IPS-NIHi7 (cell line): ENCODE measurements around the gene SGMS1.
A peak's percentile ranks its signal among the peaks of the same experiment; 100 is the strongest.
"Not testable (repeated sequence)": the region's sequence is repeated elsewhere in the genome, so short reads cannot be mapped to it uniquely, and the experiment has no call there.

ENCODE experiments used
- DNase-seq: peaks from one replicate; pipeline ENCODE4 v3.0.0; 2012; ENCODE audit warnings: mixed read lengths; ENCODE audit errors: extremely low spot score

The SGMS1 gene

DNA sequence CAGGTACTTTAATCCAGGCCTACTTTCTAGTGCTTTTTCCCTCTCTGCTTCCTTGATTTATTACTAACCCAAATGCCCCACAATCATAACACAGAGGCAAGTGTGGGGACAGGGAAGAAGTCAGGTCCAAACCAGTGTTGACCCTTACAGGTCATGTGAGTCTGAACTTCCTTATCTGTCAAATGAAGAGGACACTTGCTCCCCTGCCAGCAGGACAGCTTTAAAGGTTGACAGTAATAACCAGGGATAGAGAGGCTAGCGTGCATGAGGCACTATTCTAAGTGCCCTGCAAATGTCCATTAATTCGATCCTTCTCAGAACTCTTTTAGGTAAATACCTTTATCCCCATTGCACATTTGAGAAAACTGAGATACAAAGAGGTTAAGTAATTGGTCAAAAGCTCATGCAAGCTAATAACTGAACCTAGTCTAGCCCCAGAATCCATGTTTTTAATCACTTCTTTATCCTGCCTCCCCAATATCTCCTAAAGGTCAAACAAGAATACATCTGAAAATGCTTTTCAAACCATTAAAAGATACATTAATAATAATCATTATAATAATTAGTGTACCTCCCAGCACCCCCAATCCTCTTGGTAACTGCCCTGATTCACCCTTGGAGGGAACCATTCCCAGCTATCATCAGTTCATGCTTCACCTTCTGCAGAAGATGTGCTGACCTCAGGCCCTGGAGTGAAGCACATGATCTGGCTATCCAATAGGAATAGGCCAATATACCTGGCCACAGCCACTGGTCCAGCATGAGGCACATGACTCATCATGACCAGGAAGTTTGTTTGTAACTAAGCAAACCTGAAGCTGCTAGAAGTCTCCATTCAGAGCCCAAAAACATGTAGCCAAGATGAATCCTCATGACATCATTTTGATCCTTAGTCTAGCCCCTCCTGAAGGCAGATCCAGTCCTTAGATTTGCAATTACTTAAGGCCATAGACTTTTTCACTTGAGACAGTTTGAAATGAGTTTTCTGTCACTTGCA, 40.7 kb downstream of the SGMS1 start:
- DNase-seq = no peak

DNA sequence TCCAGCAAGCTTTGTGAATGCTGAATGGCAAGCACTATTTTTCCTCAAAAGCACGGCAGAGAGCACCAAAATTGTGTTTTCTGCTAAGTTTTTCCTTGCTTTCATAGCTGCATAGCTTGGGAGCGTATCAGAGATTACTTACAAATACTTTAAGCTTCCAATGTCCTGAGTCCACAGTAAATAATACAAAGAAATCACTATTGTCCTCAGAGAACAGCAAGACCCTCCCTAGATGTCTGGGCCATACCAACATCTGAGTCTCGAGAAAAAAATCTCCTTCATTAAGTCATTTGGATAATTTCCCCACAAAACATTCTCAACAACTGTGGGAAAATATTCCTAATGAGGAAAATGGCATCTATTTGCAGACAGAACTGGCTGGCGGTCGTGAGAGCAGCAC, 41.7 kb downstream of the SGMS1 start:
- no peak for DNase-seq

DNA sequence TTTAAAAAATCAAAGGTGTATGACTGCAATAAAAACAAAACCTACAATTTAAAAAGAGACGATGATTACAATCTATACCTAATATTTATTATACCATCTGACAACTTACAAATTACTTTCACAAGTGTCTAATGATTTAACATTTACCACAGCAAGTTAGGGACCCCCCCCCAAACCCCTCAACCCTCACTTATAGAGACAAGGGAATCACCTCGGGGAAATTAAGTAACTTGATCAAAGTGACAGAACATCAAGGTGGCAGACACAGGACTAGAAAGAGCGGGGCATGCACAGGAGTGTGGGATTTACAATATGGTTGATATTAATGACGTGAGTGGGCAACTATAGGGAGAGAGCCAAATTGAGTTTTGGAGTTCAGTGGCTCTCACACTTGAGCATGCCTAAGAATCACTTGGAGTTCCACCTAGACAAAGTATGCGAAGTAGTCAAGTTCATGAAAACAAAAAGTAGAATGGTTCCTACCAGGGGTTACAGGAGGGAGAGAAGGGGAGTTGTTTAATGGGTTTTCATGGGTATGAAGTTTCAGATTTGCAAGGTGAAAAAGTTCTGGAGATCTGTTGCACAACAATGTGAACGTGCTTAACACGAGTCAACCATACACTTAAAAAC, 43.4 kb downstream of the SGMS1 start:
- DNase-seq = no peak

DNA sequence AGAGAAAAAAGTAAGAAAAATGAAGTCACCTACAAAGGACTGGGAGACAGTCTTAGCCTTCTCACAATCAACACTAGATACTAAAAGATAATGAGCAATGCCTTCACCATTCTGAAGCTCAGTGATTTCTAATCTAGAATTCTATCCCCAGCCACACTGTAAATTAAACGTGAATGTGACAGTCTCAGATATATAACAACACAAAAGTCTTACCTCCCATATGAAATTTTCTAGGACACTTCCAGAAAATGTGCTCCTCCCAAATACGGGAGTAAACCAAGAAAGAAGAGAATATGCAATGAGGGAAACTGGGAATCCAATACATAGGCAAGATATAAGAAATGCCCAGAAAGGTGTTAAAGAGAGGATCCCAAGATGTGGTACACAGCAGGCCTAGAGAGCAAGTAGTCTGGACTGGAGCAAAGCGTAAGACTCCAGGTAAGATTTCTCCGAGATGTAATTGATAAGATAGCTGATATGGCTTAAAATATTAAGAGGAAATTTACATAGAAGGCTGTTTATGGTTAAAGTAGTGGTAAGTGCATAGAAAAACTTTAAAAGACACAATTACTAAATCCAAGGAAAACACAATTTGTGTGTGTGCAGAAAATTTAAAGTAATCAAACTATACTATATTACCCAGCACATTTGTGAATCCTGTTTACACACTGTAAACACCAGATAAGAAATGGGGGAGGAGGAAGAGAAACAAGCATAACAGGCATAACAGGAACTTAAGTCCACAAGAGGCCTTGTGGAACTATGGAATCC, 44.1 kb downstream of the SGMS1 start:
- no peak for DNase-seq

DNA sequence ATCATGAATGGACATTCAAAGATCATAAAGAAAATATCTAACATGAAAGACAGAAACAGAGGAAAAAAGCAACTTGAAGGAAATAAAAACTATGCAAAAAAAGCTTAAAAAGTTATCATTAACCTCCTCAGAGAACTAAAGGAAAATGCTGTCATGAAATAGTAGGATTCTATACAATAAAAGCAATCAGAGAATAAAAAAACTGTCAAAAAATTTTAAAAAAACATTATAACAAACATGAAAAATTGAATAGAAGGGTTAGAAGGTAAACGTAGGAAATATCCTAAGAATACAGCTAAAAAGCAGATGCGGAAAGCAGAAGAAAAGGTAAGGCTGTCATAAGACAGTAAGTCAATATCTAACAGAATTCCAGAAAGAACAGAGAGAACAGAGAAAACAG, 44.8 kb downstream of the SGMS1 start:
- no peak for DNase-seq

DNA sequence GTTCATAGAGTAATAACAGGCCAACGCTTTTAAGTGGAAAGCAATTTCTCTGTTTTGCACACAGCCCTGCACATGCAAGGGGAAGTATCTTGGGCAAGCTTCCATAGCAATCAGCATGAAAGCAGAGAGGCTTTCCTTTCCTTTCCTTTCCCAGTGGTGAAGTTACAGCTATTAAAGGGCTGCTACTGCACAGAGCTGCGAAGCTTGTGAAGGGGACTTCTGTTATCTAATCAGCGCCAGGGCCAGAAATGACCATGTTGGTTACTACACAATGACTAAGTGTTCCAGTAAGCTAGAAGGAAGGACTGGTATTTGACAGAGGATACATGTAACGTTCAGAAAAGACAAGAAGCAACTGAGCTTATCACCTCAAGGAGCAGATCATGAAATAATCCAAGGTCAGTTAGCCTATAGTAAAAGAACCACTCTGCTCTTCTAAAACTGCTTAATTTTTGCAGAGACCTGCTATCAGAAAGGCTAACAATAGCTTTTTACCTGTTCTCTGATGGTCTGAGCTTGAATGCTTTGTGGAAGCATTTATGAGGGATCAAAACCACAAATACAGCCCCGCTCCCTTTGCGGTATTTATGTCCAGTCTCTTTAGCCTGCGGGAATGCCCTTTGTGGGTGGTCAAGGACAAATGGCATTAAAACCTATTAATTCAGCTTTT, 45.9 kb downstream of the SGMS1 start:
- DNase-seq = no peak

DNA sequence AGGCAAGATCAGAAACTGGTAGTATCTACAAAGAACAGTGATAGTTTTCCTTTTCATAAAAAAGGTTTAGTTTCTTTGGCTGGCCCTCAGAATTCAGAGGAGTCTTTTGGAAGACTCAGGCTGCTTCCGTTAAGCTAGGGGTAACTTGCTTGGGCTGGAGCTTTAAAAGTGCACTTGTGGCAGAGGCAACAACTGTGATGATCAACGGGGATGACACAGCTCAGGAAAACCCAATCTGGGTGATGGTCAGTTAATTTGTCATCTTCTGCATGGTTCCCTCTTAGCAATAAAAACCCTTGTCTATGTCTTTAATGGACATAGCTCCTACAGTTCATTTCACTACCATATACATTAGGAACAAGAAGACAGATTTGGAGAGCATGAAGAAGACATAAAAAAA, 46.7 kb downstream of the SGMS1 start:
- DNase-seq = no peak

DNA sequence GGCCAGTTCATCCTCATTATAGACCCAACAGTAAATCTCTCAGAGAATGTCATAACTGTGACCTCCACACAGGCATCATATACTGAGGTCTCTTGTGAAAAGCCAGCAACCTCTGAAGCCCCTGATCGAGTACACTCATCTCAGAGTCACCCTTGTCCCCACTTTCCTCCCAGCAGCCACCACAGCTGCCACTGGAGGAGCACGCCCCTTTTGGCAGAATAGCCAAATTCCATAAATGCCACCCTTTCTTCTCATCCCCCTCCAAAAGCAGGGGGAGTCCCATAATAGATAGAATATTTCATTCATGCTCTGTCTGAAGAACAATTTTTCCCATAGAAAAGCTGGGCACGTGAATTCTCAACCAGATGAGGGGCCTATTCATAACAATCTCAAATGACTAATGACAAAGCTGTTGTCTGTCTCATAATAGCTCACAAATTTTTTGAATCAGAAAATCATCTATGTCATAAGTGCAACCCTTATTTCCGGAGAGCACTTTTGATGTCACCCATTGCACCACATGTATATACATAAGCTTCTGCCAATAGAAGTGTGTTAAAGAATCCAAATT, 47.4 kb downstream of the SGMS1 start:
- no peak for DNase-seq

DNA sequence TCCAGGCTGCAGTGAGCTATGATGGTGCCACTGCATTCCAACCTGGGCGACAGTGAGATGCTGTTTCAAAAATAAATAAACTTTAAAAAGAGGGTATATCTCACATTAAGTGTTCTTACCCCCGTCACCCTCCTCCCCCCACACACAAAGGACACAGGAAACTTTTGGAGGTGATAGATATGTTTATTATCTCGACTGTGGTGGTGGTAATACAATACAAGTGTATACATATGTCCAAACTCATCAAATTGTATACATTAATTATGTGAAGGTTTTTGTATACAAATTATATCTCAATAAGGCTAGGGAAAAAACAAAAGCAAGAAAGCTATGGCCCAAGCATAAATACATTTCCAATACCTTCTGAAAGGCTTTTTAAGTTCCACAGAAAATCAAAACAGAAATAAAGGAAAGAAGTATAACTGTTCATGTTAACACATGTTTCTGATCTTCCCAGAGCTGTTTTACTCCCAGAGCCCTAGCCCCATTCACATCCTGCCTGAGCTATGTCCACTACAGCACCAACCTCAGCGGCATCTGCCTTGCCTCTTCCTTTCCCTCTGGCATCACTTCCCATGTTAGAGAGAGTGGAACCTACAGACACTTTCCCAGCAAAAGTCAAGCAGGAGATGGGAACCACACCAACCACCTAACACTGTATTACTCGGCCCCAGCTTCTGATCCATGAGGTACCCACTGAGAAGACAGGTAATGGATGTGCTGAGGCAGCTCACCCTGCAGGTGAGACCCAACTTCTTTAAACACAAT, 48.1 kb downstream of the SGMS1 start:
- no peak for DNase-seq

DNA sequence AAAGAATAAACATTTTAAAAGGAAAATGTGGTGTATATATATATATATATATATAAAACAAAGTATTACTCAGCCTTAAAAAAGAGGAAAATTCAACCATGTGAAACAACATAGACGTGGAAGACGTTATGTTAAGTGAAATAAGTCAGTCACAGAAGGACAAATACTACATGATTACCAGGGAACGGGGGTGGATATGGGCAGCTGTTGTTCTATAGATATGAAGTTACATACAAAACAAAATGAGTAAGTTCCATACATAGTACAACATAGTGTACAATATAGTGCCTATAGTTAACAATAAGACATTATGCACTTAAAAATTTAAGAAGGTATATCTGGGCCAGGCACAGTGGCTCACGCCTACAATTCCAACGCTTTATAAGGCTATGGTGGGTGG, 48.8 kb downstream of the SGMS1 start:
- DNase-seq = no peak

DNA sequence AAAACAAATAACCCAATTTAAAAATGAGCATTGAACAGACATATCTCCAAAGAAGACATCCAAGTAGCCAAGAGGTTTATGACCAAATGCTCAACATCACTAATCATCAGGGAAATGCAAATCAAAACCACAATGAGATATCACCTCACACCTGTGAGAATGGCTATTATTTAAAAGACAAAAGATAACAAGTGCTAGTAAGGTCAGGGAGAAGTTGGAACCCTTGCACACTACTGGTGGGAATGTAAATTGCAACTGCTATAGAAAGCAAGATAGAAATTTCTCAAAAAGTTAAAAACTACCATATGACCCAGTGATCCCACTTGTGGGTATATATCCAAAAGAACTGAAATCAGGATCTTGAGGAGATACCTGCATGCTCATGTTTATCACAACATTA, 49.5 kb downstream of the SGMS1 start:
- DNase-seq = no peak

DNA sequence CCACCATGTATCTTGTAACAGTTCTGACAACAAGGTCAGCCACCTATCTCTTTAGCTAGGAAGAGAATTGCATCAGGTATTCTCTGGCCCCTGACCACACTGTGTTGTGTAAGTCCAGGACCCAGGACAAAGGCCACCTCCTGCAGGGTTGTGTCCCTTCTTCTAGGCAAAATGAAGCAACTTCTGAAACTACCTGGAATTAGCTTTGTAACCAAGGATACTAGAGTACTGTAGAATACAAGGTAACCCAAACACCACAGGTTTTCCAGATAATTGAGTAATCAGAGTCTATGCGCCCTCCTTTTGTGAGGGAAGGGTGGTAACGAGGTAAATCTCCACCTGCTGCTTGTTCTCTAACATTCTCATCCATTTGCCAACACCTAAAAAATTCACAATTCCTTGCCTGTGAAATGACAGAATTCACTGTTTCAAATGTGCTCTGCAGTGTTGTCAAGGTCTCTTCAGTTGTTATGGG, 51.7 kb downstream of the SGMS1 start:
- DNase-seq = no peak

DNA sequence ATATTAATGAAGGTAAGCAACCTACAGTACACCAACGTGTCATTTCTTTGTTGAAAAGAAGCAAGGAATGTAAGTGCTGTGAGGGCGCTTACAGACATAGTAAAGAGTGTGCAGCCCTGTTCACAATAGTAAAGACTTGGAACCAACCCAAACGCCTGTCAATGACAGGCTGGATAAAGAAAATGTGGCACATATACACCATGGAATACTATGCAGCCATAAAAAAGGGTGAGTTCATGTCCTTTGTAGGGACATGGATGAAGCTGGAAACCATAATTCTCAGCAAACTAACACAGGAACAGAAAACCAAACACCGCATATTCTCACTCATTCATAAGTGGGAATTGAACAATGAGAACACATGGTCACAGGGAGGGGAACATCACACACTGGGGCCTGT, 55.0 kb downstream of the SGMS1 start:
- DNase-seq = not testable (repeated sequence)

DNA sequence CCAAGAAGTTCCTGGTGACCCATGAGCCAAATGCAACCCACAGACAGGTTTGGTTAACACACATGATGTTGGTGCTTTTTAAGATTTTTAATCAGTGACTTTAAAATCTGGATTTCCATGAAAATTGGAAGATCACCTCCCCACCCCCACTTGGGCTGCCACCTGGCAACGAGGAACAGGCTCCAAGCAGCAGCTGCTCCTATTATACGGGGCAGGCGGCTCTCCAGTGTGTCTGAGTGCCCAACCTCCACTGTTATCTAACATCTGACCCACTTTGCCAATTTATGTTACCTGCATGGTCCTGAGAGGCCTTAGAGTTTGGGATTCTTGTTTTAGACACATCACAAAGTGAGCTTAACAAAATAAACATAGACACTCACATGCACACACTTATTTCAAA, 56.4 kb downstream of the SGMS1 start:
- no peak for DNase-seq

DNA sequence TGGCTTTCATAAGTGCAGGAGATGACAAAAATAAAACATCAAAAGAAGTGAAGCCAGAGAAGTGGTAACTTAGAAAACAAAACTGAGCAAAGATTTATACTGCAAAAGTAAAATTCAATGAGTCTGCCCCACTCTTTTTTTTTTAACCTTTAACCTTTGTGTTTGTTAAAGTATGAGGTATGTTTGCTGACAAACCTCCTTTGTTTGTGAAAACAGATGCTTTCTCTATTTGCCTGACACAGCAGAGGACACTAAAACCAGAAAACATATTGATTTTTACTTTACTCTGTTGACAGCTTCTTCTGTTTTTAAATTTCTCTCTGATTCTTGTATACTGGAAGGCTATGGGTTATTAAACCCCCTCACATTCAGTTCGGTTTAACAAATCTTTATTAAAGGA, 57.6 kb downstream of the SGMS1 start:
- DNase-seq = no peak

DNA sequence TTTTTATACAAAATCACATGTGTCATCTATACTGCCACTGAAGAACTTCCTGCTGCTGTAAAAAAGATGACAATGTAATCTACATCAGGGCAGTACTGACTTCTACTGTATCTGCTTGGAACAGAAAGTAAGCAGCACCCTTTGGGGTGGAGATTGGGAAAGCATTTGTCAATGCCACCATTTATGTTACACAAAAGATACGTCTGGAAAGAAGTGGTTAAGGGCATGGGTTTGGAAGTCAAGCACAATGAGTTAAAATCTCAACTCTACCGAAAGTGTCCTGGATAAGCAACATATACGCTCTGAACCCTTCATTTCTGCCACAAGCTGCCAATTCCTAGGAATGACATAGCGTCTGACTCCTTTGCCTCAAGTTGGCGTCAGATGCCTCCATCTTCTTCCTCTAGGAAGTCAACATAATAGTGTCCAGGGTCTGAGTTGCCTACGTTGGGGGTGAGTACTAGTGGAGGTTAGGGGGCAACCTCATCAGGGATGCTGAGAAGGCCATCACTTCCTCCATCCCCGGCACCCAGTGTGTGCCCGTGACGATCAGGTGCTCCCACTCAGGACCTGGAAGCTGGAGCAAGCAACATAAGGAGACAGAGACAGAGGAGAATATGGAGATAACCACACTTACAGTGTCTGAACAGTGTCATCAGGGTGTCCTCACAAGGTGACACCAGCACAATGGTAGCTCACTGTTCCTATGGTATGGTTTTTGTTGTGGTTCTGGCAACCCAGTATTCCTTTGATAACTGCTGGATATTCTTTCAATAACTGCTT, 58.3 kb downstream of the SGMS1 start:
- no peak for DNase-seq

DNA sequence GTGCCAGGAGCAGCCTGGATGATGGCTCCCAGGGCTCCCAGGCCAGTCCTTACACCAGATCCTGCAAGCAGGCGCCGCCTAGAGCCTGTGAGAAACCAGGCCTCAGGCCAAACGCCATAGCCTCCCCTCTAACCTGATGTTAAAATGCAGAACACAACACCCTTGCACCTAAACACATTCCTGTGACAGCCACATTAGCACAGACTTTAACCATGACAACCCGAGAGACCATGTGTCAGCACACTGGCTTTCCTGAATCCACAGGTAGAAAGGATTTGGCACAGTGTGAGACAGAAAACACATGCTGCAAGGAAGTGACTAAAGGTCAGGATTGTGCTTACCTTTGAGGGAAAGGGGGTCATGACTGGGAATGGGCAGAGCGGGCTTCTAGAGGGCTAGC, 59.9 kb downstream of the SGMS1 start:
- peak; percentile 51 for DNase-seq

DNA sequence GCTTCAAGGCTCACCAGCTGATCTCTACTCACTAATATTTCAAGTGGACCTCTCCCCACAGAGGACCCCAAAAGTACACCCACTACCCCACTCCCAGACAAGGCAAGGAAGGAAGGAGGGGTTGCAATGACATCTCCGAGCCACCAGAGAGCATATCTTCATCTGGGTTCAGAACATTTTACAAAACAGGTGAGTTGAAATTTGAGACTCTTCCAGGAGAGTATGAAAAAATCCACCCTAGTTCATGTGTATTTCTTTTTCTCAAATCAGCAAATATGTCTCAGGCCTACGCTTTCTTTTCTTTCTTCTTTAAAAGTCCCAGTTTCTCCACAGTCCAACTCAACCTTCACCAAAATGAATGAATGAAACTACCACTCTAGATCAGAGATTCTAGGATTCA, 61.9 kb downstream of the SGMS1 start:
- no peak for DNase-seq

DNA sequence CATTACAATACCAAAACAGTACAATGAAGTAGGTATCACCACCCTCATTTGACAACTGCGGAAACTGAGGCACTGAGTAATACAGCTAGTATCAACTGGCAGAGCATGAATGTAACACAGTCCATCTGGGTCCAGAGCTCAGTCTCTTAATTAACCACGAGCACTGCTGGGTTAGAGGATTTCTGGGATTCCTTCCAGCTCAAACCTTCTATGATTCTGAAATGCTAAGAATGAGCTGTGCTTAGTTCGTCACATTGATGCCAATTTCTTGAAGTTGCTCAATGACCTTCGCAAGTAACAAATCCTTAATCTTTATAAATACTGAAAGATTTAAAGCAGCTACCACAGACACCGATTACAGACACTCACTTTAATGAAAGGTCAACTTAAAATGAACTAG, 62.5 kb downstream of the SGMS1 start:
- DNase-seq = no peak

DNA sequence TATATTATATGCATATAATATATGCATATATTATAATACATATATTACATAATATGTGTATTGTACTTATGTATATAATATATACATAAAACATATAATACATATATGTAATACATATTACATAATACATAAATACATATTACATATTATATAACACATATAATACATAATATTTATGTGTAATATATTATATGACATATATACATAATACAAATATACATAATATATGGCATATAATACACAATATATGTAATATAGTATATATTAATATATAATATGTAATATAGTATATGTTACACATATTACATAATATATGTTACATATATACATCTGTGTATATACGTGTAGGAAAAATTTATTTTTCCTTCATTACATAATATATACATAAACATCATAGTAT, 63.4 kb downstream of the SGMS1 start:
- DNase-seq = no peak
